SJSA1 (cell line): ENCODE data around the gene GNAZ. TPM values are rescaled to one million over a fixed set of nuclear protein-coding genes. Genes with fewer than 3 reads are reported as not detected.

ENCODE experiments used
- DNase-seq, 2 experiments: peaks; one replicate each; pipeline ENCODE4 v3.0.0-alpha.2; 2015 to 2020; ENCODE audit warnings: low spot score in 2 of 2, low read depth in 1 of 2
- H3K27ac ChIP-seq: fragments of 250-450 bp; sonication (Bioruptor Pico); 2 replicates; pipeline ENCODE4 v1.5.1; 2020; ENCODE audit warnings: mild to moderate bottlenecking, moderate library complexity
- H3K27me3 ChIP-seq: fragments of 250-450 bp; sonication (Bioruptor Pico); replicated peaks from 2 replicates; pipeline ENCODE4 v1.5.1; 2020; ENCODE audit warnings: mild to moderate bottlenecking, moderate library complexity
- H3K36me3 ChIP-seq: fragments of 250-450 bp; sonication (Bioruptor Pico); 2 replicates; pipeline ENCODE4 v1.5.1; 2020; ENCODE audit warnings: mild to moderate bottlenecking
- H3K4me1 ChIP-seq: fragments of 250-450 bp; sonication (Bioruptor Pico); replicated peaks from 2 replicates; pipeline ENCODE4 v1.6.1; 2021; ENCODE audit warnings: mild to moderate bottlenecking
- H3K4me3 ChIP-seq: fragments of 250-450 bp; sonication (Bioruptor Pico); 2 replicates; pipeline ENCODE4 v1.5.1; 2020; ENCODE audit warnings: mild to moderate bottlenecking
- H3K9me3 ChIP-seq: fragments of 250-450 bp; sonication (Bioruptor Pico); replicated peaks from 2 replicates; pipeline ENCODE4 v1.5.1; 2020; ENCODE audit warnings: mild to moderate bottlenecking
- total RNA-seq: library from RNA; depleted of rRNA; stranded (reverse); fragments of >200 nt; shearing (Covaris generic); gene quantifications from 2 replicates; pipeline ENCODE4 v1.2.3, GENCODE V29; 2014

The GNAZ gene
- total RNA-seq, 1 experiment from 2014 or later = 82.5 TPM

DNA sequence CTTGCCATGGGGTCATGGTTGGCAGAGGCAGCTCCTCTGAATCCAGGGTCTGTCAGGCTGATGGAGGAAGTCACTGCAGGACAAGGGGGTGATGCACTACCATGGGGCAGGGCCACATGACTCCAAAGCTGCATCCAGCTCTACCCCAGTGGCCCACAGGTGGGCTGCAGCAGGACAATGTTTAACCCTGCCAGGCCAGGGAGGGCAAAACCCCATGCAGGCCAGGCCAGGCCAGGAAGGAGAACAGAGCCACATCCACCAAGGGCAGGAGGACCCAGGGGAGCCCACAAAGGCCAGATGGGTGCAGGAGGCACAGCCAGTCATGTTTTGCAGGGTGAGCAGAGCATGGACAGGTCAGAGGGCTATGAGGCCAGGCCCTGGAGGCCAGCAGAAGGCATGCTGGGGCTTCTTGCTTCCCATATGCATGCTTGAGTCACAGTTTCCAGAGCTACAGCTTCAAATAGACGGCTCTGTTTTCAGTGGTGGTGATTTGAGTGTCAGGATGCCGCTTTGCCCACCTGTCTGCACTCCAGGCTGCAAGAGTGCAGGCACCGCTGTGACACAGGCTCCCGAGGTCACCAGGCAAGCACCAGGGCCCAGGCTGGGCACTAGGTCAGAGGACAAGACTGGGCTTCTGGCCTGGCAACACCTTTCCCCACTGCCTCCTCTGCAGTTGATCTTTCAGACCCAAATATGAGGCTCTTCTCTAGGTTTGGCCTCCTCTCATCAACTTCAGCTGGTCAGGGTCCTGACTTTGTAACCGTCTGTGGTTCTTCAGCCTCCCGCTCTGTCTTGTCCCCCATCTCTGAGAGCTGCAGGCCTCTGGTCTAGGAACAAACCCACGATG lies 48.6 kb downstream of the GNAZ start:
- no peaks in the 10 kb centered on the region for H3K4me1 ChIP-seq

DNA sequence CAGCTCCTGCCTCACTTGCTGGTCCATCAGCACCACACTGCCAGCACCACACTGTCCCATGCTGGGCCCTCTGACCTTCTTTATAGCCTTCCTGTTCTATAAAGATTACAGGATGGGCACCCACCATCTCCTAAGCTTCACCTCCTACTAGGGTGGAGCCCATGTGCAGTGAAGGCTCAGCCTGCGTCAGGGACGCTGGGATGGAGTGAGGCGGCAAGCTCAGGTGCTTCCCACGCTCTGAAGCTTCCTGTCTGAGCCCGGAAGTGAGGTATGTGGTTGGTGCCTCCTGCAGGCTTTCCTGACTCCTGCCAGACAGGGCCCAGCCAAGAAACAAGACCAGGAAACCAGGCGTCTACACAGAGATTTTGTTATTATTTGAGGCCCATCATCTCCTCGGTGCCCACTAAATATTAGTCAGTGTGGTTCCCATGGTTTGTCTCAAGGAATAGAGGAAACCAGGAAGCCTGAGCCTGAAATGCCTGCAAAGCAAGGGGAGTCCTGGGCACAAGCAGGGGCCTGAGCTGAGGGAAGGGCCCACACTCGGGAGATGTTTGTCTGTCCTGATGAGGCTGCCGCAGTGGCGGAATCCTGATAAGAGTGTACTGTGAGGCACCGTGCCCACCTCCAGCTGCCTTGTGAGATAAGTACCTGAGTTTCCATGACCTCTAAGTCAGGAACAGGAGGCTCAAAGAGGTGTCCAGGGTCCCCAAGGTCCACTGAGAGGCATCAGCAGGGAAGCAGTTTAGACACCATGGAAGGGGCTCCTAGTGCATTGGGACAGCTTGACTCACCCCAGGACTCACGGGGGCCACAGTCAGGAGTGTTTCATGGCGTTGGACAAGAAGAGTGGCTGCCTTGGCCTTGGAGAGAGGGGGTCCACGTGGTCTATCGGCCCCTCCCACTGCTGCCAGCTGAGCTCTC lies 49.4 kb downstream of the GNAZ start:
- Histone ChIP-seq H3K4me1 (no peaks in the 10 kb centered on the region), H3K27me3 (no peaks in the 10 kb centered on the region), H3K9me3 (no peaks in the 10 kb centered on the region), H3K27ac (no peak overlapping the region), H3K4me3 (no peak overlapping the region), H3K36me3 (peaks cover 42% of the 10 kb centered on the region)
- DNase-seq = no peak

More for the DNA sequence above, 48.6 kb downstream of the GNAZ start:
- DNase-seq = no peak
- Histone ChIP-seq H3K9me3 (no peaks in the 10 kb centered on the region), H3K27me3 (no peaks in the 10 kb centered on the region), H3K36me3 (peaks cover 43% of the 10 kb centered on the region), H3K4me3 (no peak overlapping the region), H3K27ac (no peak overlapping the region)

DNA sequence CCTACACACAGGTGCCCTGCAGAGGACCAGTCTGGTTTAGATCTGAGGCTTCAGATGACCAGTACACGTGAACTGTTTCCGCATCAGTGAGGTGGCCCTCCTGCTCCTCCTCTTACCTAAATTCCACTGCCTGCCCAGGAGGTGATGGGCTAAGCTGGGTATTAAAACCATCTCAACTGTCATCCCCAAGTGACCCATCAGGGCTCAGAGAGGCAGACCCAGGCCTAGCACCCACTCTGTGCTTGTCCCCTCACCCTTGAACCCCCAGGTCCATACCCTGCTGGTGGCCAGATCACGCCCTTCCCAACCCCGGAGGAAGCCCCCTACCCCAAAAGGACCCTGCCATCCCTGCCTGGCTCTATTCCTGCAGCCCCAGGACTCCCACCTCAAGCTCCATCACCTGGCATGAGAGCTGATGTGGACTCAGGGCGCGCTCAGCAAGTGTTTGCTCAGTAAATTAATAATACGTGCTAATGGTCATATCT lies 50.1 kb downstream of the GNAZ start:
- Histone ChIP-seq H3K4me3 (no peak overlapping the region), H3K4me1 (no peaks in the 10 kb centered on the region), H3K27me3 (no peaks in the 10 kb centered on the region), H3K9me3 (no peaks in the 10 kb centered on the region), H3K36me3 (peaks cover 44% of the 10 kb centered on the region), H3K27ac (no peak overlapping the region)
- no peak for DNase-seq

DNA sequence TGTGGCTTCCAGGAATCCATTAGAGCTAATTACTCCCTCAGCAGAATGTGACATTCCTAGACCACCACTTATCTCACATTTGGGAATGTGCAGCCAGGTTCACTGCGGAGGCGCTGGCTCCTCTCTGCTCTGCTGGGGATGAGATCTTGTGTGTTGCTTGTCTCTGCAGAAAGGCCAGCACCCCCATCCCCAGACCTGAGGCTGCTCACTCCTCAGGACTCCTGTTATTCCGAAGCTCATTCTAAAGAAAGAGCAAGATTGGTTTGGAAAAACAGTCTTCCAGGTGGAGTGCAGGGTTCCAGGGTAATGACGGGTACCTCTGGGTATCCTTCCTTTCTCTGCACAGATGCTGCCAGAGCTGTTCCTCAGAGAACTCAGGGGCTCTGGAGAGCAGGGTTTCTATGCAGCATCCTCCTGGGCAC lies 50.7 kb downstream of the GNAZ start:
- Histone ChIP-seq H3K36me3 (peaks cover 39% of the 10 kb centered on the region), H3K27ac (no peak overlapping the region)
- DNase-seq = no peak

DNA sequence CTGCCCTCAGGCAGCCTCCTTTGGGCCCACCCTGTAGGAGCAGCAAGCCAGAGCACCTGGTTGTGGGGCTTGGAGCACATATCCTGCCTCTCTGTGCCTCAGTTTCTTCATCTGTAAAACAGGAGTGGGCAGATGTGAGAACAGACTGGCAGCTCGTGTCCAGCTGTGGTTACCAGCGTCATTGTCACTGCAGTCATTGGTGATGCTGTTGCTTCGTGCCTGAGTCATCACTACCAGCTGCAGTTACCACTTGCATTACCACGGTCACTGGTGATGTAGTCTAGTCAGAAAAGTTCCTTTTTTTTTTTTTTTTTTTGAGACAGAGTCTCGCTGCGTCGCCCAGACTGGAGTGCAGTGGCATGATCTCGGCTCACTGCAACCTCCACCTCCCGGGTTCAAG lies 51.1 kb downstream of the GNAZ start:
- peaks cover 37% of the 10 kb centered on the region for H3K36me3 ChIP-seq
- no peaks in the 10 kb centered on the region for H3K9me3 ChIP-seq
- no peaks in the 10 kb centered on the region for H3K4me1 ChIP-seq
- H3K4me3 ChIP-seq = no peak overlapping the region
- H3K27ac ChIP-seq = no peak overlapping the region
- no peaks in the 10 kb centered on the region for H3K27me3 ChIP-seq
- DNase-seq = no peak

More for the DNA sequence above, 50.7 kb downstream of the GNAZ start:
- Histone ChIP-seq H3K9me3 (no peaks in the 10 kb centered on the region), H3K27me3 (no peaks in the 10 kb centered on the region), H3K4me1 (no peaks in the 10 kb centered on the region), H3K4me3 (no peak overlapping the region)

DNA sequence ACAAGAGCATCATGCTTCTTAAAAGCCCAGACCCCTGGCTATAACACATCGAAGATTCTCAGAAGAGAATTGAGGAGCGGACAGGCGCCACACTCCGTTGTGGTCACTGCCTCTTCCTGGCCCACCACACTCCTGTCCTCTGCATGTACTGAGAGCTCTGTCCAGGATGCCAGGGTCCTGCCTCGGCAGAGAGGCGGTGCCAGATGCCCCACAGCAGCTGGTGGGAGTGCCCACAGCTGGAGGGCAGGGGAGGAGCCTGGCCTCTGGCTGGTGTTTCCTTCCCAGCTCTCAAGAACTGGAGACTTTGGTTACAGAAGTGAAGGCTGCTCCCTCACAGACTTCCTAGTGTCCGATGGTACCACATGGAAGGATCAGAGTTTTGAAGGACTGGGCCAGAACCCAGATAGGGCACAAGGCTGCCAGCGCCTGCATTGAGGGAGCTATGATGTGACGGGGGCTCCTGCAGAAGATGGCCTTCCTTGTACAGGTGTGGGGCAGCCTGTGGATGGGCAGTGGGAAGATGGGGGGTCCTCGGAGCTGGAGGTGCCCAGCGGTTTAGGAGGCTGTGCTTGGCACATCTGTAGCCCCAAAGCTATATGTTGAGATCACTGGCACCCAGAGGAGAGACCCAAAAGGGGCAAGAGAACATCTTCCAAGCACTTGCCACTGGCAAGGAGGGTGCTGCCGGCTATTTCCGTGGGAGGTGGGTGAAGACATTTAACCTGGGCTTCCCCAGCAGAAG lies 52.1 kb downstream of the GNAZ start:
- no peaks in the 10 kb centered on the region for H3K9me3 ChIP-seq
- peaks cover 37% of the 10 kb centered on the region for H3K36me3 ChIP-seq
- DNase-seq = no peak
- H3K4me1 ChIP-seq = no peaks in the 10 kb centered on the region
- H3K27me3 ChIP-seq = no peaks in the 10 kb centered on the region
- H3K4me3 ChIP-seq = no peak overlapping the region
- no peak overlapping the region for H3K27ac ChIP-seq

DNA sequence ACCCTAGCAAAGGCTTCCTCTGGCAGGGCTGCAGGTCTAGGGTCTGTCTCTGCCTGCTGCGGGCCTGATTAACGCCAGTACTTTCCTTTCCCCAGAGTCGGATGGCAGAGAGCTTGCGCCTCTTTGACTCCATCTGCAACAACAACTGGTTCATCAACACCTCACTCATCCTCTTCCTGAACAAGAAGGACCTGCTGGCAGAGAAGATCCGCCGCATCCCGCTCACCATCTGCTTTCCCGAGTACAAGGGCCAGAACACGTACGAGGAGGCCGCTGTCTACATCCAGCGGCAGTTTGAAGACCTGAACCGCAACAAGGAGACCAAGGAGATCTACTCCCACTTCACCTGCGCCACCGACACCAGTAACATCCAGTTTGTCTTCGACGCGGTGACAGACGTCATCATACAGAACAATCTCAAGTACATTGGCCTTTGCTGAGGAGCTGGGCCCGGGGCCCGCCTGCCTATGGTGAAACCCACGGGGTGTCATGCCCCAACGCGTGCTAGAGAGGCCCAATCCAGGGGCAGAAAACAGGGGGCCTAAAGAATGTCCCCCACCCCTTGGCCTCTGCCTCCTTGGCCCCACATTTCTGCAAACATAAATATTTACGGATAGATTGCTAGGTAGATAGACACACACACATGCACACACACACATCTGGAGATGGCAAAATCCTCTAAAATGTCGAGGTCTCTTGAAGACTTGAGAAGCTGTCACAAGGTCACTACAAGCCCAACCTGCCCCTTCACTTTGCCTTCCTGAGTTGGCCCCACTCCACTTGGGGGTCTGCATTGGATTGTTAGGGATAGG lies 52.9 kb downstream of the GNAZ start:
- Histone ChIP-seq H3K4me1 (peaks cover 5% of the 10 kb centered on the region; the same call in 1 of the 2 replicates), H3K27ac (no peak overlapping the region), H3K4me3 (no peak overlapping the region)

DNA sequence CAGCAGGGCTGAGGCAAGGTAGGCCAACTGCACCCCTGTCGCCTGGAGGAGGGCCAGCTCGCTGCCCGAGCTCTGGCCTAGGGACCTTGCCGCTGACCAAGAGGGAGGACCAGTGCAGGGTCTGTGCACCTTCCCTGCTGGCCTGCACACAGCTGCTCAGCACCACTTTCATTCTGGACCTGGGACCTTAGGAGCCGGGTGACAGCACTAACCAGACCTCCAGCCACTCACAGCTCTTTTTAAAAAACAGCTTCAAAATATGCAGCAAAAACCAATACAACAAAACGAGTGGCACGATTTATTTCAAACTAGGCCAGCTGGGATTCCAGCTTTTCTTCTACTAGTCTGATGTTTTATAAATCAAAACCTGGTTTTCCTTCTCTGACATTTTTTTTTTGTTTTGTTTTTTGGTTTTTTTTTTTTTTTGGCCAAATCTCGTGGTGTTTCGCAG lies 53.5 kb downstream of the GNAZ start:
- Histone ChIP-seq H3K9me3 (no peaks in the 10 kb centered on the region), H3K27ac (no peak overlapping the region), H3K36me3 (peaks cover 34% of the 10 kb centered on the region), H3K4me1 (peaks cover 6% of the 10 kb centered on the region; the same call in 1 of the 2 replicates), H3K27me3 (no peaks in the 10 kb centered on the region), H3K4me3 (no peak overlapping the region)
- DNase-seq = no peak

More for the DNA sequence above, 52.9 kb downstream of the GNAZ start:
- Histone ChIP-seq H3K9me3 (no peaks in the 10 kb centered on the region), H3K27me3 (no peaks in the 10 kb centered on the region), H3K36me3 (peaks cover 37% of the 10 kb centered on the region)
- DNase-seq = no peak

DNA sequence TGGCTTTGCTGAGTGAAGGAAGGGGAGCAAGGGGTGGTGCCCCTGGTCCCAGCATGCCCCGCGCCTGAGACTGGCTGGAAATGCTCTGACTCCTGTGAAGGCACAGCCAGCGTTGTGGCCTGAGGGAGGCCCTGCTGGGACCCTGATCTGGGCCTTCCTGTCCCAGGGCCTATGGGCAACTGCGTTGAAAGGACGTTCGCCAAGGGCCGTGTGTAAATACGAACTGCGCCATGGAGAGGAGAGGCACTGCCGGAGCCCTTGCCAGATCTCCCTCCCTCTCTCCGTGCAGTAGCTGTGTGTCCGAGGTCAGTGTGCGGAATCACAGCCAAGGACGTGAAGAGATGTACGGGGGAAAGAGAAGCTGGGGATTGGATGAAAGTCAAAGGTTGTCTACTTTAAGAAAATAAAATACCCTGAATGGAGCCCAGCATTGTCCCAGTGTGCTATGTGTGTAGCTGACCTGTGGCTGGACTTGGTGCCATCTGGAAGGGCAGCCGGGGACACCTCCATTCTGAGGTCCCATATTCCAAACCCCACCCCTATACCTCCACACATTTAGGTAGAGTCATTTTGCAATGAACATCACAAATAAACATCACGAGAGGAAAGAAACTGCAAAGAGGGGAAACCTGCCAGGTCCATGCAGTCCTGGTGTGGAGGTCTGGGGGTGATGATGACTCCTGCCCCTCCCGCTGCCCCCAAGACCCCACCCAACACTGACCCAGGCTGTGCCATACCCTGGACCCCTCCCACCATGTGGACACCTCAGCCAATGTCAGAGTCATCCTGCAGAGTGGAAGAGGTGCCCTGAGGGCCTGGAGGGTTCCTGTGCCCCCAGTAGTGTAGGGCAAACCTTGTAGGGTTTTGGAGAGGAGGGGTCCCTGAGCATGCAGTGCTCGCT lies 54.5 kb downstream of the GNAZ start:
- Histone ChIP-seq H3K27me3 (no peaks in the 10 kb centered on the region), H3K4me3 (no peak overlapping the region), H3K4me1 (peaks cover 6% of the 10 kb centered on the region; the same call in 1 of the 2 replicates), H3K9me3 (no peaks in the 10 kb centered on the region), H3K27ac (no peak overlapping the region), H3K36me3 (peaks cover 30% of the 10 kb centered on the region)
- DNase-seq = no peak

DNA sequence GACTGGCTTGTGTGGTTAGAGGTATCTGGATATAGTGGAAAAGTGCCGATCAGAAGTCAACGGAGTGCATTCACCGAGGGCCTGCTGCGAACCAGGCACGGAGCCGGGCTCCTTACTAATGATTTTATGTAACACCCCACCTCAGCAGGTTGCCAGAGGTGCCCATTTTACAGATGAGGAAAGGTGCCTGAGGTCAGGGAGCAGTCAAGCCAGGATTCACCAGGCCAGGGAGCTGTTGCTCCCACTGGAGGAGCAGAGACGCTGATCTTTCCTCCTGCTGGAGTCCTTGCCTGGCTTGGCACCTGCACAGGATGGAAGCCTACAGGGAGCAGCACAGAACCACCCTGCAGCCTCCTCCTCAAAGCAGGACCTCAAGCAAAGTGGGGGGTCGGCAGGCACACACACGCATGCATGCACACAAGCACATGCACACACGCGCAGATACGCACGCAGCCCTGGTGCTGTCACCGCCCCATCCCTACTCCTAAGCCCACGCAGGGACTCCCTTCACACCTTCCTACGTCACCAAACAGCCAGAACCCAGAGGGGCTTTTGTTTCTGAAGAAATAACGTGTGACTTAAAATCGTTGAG lies 55.3 kb downstream of the GNAZ start:
- Histone ChIP-seq H3K9me3 (no peaks in the 10 kb centered on the region), H3K27me3 (no peaks in the 10 kb centered on the region), H3K4me1 (peaks cover 6% of the 10 kb centered on the region; the same call in 1 of the 2 replicates), H3K4me3 (no peak overlapping the region), H3K36me3 (peaks cover 26% of the 10 kb centered on the region), H3K27ac (no peak overlapping the region)
- DNase-seq = no peak

DNA sequence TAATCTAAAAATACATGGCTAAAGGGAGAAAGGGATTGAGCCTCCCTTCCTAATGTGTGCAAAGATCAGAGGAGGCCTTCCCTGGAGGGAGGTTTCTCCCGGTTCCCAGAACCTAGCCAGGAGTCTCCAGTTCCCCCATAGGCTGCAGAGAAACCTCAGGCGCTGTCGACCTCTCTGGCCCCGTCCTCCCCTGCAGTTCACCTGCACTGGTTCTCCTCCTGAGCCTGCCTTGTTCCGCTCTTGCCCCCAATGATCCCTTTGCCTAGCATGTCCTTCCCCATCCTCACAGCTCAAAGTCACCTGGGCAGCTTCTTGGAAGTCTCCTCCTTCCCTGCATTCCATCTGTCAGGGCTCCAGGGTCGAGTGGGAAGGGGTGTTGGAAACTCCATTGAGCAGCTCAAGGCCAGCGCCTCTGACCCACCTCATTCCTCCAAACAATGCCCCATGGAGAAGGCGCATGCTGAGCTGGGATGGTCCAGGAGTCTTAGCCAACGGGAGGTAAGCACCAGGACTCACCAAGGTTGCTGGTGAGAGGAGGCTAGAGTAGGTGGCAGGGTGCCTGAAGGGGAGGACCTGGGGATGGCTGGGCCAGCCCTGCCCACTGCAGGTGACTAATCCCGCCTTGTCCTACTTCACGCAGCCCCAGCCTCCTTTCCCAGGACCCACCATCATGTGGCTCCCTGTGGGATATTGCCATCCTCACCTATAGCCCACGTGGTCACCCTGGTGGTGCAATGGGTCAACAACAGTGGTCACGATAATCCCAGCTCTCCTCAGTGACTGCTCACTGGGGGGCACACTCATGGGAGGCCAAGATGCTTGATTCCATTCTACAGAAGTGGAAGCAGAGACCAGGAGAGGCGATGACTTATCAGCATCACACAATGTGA lies 56.1 kb downstream of the GNAZ start:
- DNase-seq = no peak
- Histone ChIP-seq H3K9me3 (no peaks in the 10 kb centered on the region), H3K4me1 (peaks cover 6% of the 10 kb centered on the region; the same call in 1 of the 2 replicates)

More for the DNA sequence above, 56.1 kb downstream of the GNAZ start:
- Histone ChIP-seq H3K36me3 (peaks cover 26% of the 10 kb centered on the region), H3K27me3 (no peaks in the 10 kb centered on the region), H3K4me3 (no peak overlapping the region), H3K27ac (no peak overlapping the region)
